Karpas-422 (cell line): ENCODE data around the gene FLYWCH1. TPM values are rescaled to one million over a fixed set of nuclear protein-coding genes. Genes with fewer than 3 reads are reported as not detected.

Experiments used
- DNase-seq: peaks from one replicate; pipeline ENCODE4 v3.0.0-alpha.2; 2015
- H2AFZ ChIP-seq: fragments of 200-600 bp; sonication (generic); 2 replicates; pipeline ENCODE4 v1.6.1; 2014; ENCODE audit warnings: antibody characterized with exemption, low read length, mixed read lengths
- H3K27ac ChIP-seq: fragments of 200-600 bp; sonication (generic); 2 replicates; pipeline ENCODE4 v1.5.1; 2014; ENCODE audit warnings: mild to moderate bottlenecking, low read length, moderate library complexity
- H3K27me3 ChIP-seq: fragments of 200-600 bp; sonication (generic); 2 replicates; pipeline ENCODE4 v1.6.1; 2014; ENCODE audit warnings: low read length, mixed read lengths
- H3K36me3 ChIP-seq: fragments of 200-600 bp; sonication (generic); 2 replicates; pipeline ENCODE4 v1.6.1; 2014; ENCODE audit warnings: low read length, mixed read lengths; ENCODE audit not compliant: insufficient read depth
- H3K4me1 ChIP-seq: fragments of 200-600 bp; sonication (generic); 2 replicates; pipeline ENCODE4 v1.6.1; 2014; ENCODE audit warnings: mild to moderate bottlenecking, low read length, mixed read lengths
- H3K4me2 ChIP-seq: fragments of 200-600 bp; sonication (generic); 2 replicates; pipeline ENCODE4 v1.6.1; 2014; ENCODE audit warnings: low read length, low read depth, mild to moderate bottlenecking; ENCODE audit not compliant: poor library complexity, severe bottlenecking
- H3K4me3 ChIP-seq: fragments of 200-600 bp; sonication (generic); 2 replicates; pipeline ENCODE4 v1.5.1; 2014; ENCODE audit warnings: mild to moderate bottlenecking, antibody characterized with exemption, low read length, mixed read lengths
- H3K79me2 ChIP-seq: fragments of 200-600 bp; sonication (generic); 2 replicates; pipeline ENCODE4 v1.6.1; 2014; ENCODE audit warnings: mild to moderate bottlenecking, low read length, mixed read lengths
- H3K9ac ChIP-seq: fragments of 200-600 bp; sonication (generic); 2 replicates; pipeline ENCODE4 v1.6.0; 2014; ENCODE audit warnings: low read length
- H3K9me2 ChIP-seq: fragments of 200-600 bp; sonication (generic), shearing (Covaris generic); replicated peaks from 2 replicates; pipeline ENCODE4 v1.6.0; 2014; ENCODE audit warnings: mild to moderate bottlenecking, low read length, moderate library complexity; ENCODE audit not compliant: insufficient read depth
- H3K9me3 ChIP-seq: fragments of 300-700, 200-600 bp; sonication (generic); 2 replicates; pipeline ENCODE4 v1.6.1; 2014; ENCODE audit warnings: low read length, mixed read lengths
- H4K20me1 ChIP-seq: fragments of 200-600 bp; sonication (generic); 2 replicates; pipeline ENCODE4 v1.6.1; 2014; ENCODE audit warnings: mild to moderate bottlenecking, antibody characterized with exemption, low read length, low read depth; ENCODE audit not compliant: insufficient read depth
- total RNA-seq: library from RNA; depleted of rRNA; stranded (reverse); fragments of >200 nt; shearing (Covaris generic); gene quantifications from 2 replicates; pipeline ENCODE4 v1.2.3, GENCODE V29; 2014; ENCODE audit warnings: low replicate concordance

The FLYWCH1 gene
- total RNA-seq, 1 experiment from 2014 or later, result 11.0 TPM

DNA sequence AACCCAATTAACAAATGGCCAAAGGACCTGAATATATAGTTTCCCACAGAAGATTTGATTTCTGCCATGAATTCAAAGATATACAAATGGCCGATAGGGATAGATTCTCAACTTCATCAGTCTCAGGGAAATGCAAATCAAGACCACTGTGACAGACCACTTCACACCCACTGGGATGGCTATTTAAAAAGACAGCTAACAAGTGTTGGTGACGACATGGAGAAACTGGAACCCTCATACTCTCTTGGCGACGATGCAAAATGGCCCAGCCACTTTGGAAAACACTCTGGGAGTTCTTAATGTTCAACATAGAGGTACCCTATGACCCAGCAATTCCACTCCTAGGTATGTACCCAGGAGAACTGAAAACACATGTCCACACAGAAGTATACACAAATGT lies 34.9 kb downstream of the FLYWCH1 start:
- Histone ChIP-seq H3K27ac (no peak overlapping the region), H3K4me1 (no peaks in the 10 kb centered on the region), H3K9me3 (no peaks in the 10 kb centered on the region), H2AFZ (no peak overlapping the region), H3K79me2 (no peaks in the 10 kb centered on the region), H3K4me3 (no peak overlapping the region), H3K36me3 (0 out of 2 replicates have a peak, but pooled peaks cover 3% of the 10 kb centered on the region), H3K27me3 (no peaks in the 10 kb centered on the region), H3K4me2 (no peak overlapping the region), H4K20me1 (no peaks in the 10 kb centered on the region), H3K9me2 (no peaks in the 10 kb centered on the region), H3K9ac (no peak overlapping the region)
- no peak for DNase-seq

DNA sequence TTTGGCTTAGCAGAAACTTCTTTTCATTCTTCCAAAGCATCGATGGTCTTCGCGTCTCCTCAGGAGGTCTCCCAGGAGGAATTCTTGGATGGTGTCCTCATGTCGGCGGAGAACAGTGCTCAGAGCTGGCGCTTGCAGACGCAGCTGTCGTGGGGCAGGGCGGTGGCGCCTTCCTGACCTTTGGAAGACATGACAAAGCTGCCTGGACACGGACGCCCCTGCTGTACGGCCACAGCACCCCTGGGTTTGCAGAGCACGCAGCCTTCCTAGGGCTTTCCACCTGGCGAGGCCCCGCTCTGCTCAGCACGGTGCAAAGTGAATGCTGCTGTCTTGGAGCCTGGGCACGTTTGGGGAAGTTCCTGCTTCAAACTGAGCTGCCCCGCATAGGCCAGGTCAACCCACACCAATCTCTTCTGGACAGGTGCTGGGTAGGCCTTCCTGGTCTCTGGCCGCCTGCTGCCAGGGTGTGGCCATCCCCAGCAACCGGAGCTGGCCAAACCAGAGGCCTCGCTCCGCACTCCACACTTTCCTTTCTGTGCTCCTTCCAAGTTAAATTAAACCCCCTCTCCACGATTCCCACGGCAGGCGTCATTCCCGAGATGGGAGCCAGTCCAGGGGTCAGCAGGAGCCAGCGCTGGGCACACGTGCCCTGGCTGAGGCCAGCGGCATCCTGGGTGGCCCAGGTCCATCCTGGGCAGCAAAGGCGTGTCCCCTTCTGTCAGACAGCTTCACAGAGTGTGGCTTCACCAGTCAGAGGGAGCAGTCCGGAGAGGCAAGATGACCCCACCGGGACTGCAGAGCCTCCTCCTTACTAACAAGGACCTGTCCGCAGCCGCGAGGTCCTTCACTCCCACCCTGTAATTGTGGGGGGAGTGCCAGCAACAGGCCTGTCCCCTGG lies 37.3 kb downstream of the FLYWCH1 start:
- H3K9ac ChIP-seq, result no peak overlapping the region
- H3K4me1 ChIP-seq, result peaks cover 7% of the 10 kb centered on the region
- H3K79me2 ChIP-seq, result no peaks in the 10 kb centered on the region
- H3K27me3 ChIP-seq, result no peaks in the 10 kb centered on the region
- no peaks in the 10 kb centered on the region for H4K20me1 ChIP-seq
- no peaks in the 10 kb centered on the region for H3K9me3 ChIP-seq
- DNase-seq, result no peak
- no peaks in the 10 kb centered on the region for H3K9me2 ChIP-seq
- H3K36me3 ChIP-seq, result no peaks in the 10 kb centered on the region
- no peak overlapping the region for H3K27ac ChIP-seq
- H2AFZ ChIP-seq, result no peak overlapping the region
- no peak overlapping the region for H3K4me3 ChIP-seq
- no peak overlapping the region for H3K4me2 ChIP-seq

DNA sequence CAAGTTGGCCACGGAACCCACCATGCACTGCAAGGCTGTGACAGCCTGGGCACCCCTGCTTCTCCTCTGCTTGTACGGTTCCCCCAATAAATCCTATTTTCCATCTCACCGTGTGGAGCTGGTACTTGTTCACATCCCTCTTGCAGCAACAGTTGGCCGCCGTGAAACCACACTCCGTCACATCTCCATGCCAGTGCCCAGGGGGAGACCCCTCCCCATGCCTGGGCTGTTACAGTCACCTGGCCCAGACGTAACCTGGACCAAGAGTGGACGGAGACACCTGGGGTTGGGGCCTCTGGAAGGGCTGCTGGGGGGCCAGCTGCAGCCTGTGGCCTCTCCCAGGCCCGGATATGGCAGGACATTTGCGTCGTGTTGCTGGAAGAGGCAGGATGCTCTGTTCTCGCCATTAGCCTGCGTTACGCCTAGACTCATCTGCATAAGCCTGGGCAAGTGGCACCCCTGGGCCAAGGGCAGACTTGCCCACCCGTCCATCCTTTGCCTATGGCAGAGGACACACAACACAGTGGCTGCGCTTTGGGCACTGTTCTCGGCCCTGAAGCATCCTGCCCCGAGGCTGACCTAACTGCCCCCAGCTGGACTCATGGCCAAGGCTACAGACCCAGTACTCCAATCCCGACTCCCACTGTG lies 38.1 kb downstream of the FLYWCH1 start:
- no peak for DNase-seq
- Histone ChIP-seq H4K20me1 (no peaks in the 10 kb centered on the region), H3K4me2 (no peak overlapping the region)

GRCh38 chr16:2950353-2950724 lies 38.6 kb downstream of the FLYWCH1 start:
- Histone ChIP-seq H3K27me3 (no peaks in the 10 kb centered on the region), H3K4me1 (peaks cover 11% of the 10 kb centered on the region), H3K36me3 (no peaks in the 10 kb centered on the region), H3K4me3 (no peak overlapping the region), H2AFZ (no peak overlapping the region), H4K20me1 (no peaks in the 10 kb centered on the region), H3K9me3 (no peaks in the 10 kb centered on the region), H3K27ac (no peak overlapping the region), H3K4me2 (no peak overlapping the region), H3K79me2 (no peaks in the 10 kb centered on the region), H3K9me2 (no peaks in the 10 kb centered on the region), H3K9ac (no peak overlapping the region)
- no peak for DNase-seq

More for the DNA sequence above, 38.1 kb downstream of the FLYWCH1 start:
- no peak overlapping the region for H3K4me3 ChIP-seq
- peaks cover 11% of the 10 kb centered on the region for H3K4me1 ChIP-seq
- no peaks in the 10 kb centered on the region for H3K36me3 ChIP-seq
- H3K9me2 ChIP-seq, result no peaks in the 10 kb centered on the region
- no peaks in the 10 kb centered on the region for H3K79me2 ChIP-seq
- no peak overlapping the region for H3K9ac ChIP-seq
- no peak overlapping the region for H2AFZ ChIP-seq
- no peak overlapping the region for H3K27ac ChIP-seq
- H3K27me3 ChIP-seq, result no peaks in the 10 kb centered on the region
- no peaks in the 10 kb centered on the region for H3K9me3 ChIP-seq

DNA sequence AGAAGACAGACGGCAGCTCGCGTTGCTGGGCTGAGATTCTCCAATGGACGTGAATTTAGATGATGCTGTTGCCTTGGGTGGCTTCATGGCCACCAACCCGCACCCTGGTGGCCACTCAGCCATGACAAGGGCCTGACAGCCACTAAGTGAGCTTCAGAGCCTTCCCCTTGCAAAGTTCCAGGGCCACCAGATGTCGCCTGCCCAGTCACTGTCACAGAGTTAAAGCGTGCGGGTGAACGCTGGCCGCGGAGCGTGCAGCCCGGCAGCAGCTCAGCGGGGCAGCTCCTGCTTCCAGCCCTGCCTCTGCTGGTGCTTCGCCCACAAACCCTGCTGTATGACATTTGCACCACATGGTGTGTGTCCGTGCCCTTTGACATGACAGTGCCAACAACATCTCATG lies 39.0 kb downstream of the FLYWCH1 start:
- DNase-seq, result no peak
- H3K4me2 ChIP-seq, result no peak overlapping the region
- H3K9me2 ChIP-seq, result no peaks in the 10 kb centered on the region
- H3K4me1 ChIP-seq, result peaks cover 11% of the 10 kb centered on the region
- H3K27me3 ChIP-seq, result no peaks in the 10 kb centered on the region
- no peak overlapping the region for H3K4me3 ChIP-seq
- H4K20me1 ChIP-seq, result no peaks in the 10 kb centered on the region
- H2AFZ ChIP-seq, result no peak overlapping the region
- no peaks in the 10 kb centered on the region for H3K36me3 ChIP-seq
- H3K9me3 ChIP-seq, result no peaks in the 10 kb centered on the region
- no peaks in the 10 kb centered on the region for H3K79me2 ChIP-seq
- H3K27ac ChIP-seq, result no peak overlapping the region
- H3K9ac ChIP-seq, result no peak overlapping the region

- no peak overlapping the region for H3K4me3 ChIP-seq
- no peak overlapping the region for H2AFZ ChIP-seq
- peaks cover 11% of the 10 kb centered on the region for H3K4me1 ChIP-seq
- no peak overlapping the region for H3K27ac ChIP-seq
- no peak for DNase-seq
- H3K27me3 ChIP-seq, result no peaks in the 10 kb centered on the region
- no peaks in the 10 kb centered on the region for H3K79me2 ChIP-seq
- no peak overlapping the region for H3K4me2 ChIP-seq
- H3K9me2 ChIP-seq, result no peaks in the 10 kb centered on the region
- no peaks in the 10 kb centered on the region for H4K20me1 ChIP-seq
- no peak overlapping the region for H3K9ac ChIP-seq
- H3K9me3 ChIP-seq, result no peaks in the 10 kb centered on the region
- no peaks in the 10 kb centered on the region for H3K36me3 ChIP-seq
Measured at GRCh38 chr16:2952679-2953078, 40.9 kb downstream of the FLYWCH1 start.

DNA sequence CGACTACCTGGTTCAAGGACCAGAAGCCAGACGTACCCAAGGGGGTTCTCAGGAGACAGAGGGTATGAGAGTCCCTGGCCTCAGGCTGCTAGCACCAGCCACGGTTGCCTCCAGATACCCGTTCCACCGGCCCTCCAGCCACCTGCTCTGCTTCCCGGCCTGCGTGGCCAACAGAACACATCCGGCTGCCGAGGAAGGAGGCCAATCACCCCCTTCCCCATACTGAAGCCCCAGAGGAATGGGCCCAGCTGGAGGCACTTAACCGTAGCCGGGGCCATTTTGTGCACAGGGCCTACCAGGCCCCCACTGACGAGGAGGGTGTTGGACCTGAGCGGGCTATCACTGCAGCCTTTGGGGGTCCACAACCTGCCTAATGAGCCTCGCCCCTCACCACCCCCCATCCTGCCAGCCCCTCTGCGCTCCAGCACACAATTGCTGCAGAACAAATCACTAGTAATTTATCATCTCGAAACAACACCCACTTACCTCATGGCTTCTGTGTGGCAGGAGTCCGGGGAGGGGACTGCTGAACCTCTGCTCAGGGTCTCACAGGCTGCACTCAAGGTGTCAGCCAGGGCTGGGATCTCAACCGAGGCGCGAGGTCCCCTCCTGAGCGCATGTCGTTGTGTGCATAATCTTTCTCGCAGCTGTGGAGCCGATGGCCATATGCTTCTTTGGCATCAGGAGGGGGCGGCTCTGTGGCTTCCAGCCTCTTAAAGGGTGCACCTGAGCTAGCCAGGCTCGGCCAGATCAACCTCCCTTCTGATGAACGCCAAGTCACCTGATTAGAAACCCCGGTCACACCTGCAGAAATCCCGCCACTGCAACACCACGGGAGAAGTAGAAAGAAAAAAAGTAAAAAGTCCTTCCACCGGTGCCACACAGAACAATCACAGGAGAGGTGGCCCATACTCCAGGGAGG lies 42.2 kb downstream of the FLYWCH1 start:
- H3K4me1 ChIP-seq, result peaks cover 11% of the 10 kb centered on the region
- H3K9me2 ChIP-seq, result no peaks in the 10 kb centered on the region
- peak; percentile 66 for DNase-seq
- H3K36me3 ChIP-seq, result no peaks in the 10 kb centered on the region
- no peak overlapping the region for H3K4me3 ChIP-seq
- no peaks in the 10 kb centered on the region for H4K20me1 ChIP-seq
- no peak overlapping the region for H2AFZ ChIP-seq
- H3K9ac ChIP-seq, result peak overlapping the region; percentile 42
- no peaks in the 10 kb centered on the region for H3K27me3 ChIP-seq
- H3K9me3 ChIP-seq, result no peaks in the 10 kb centered on the region
- no peak overlapping the region for H3K27ac ChIP-seq
- H3K79me2 ChIP-seq, result no peaks in the 10 kb centered on the region
- peak overlapping the region; percentile 30 for H3K4me2 ChIP-seq
